ENCODE results near the gene GRK7. TPM values are rescaled to one million over a fixed set of nuclear protein-coding genes. Genes with fewer than 3 reads are reported as not detected.
"Not testable (repeated sequence)": the region's sequence is repeated elsewhere in the genome, so short reads cannot be mapped to it uniquely, and the experiment has no call there.

The GRK7 gene
- polyA plus RNA-seq, 2 donors = 0.01 TPM; not detected in 1

DNA sequence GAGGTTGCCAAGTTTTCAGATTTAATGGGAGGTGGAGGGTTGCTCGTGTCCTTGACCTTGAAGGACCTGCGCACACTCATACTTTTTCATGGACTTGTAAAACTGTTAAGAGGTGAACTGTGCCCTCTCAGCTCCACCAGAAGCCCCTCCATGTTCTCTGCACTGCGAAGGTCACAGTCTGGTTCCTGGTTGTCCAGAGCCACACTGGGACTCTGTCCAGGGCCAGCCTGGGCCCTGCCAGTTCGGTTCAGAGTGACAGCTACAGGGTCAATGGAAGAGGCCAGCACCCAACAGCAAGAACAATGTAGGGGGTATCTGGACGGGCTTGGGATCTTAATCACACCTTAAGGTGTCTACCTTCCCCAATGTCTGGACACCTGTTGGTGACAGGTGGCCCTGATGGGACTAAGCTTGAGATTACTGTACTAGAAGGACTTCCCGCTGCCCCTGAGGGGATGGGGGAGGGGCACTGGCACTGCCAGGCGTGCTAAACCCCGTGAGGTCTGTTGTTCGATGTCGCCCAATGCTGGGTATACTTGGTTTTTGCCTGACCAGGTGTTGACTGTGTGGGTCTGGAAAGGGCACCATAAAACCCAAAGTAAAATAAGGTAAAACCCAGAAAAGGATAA is 34.7 kb downstream of the GRK7 start:
- Histone ChIP-seq H3K27ac (ENCODE audit: low read depth in 2 of 2, low read length in 1 of 2) (peak overlapping the region; percentile 86 to 91), H3K36me3 (ENCODE audit: control insufficient read depth in 2 of 2, insufficient read depth in 2 of 2, low read length in 1 of 2) (no peaks in the 10 kb centered on the region), H3K4me1 (ENCODE audit: control insufficient read depth in 2 of 2, insufficient read depth in 2 of 2, low read length in 1 of 2) (peaks cover 0 to 26% of the 10 kb centered on the region in 2 donors), H3K4me3 (ENCODE audit: low read depth in 1 of 2, low read length in 2 of 2) (peak overlapping the region; percentile 38 to 48), H3K27me3 (ENCODE audit: control insufficient read depth in 1 of 2, insufficient read depth in 2 of 2, low read length in 2 of 2) (no peaks in the 10 kb centered on the region), H3K9me3 (ENCODE audit: control insufficient read depth in 2 of 2, insufficient read depth in 1 of 2, low read depth in 1 of 2, low read length in 1 of 2) (peaks cover 0 to 3% of the 10 kb centered on the region in 2 donors)
- 36 to 55% methylated on average over 10 of the region's 10 CpGs for WGBS, 2 donors

DNA sequence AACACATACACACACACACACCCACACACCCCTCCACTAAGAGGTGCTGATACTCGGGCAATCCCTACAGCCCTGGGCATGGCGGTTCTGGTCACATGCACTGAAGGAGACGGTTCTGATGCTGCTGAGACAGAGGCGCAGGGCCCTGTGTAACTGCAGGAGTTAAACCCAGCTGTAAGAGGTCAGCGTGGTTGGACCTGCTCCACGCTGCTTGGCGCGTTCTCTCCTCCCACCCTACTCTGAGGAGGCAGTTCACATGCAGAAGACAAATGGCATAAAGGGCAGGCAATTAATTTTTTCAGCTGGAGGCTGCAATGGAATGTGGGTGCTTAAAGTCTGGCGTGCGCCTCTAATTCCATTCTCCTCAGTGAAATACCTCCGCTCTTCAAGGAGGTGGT is 35.2 kb downstream of the GRK7 start:
- H3K27ac ChIP-seq (ENCODE audit: low read depth in 2 of 2, low read length in 1 of 2) = peak overlapping the region; percentile 86 to 91
- WGBS, 2 donors = 27 to 41% methylated on average over 11 of the region's 11 CpGs
- no peak overlapping the region for H3K4me3 ChIP-seq (ENCODE audit: low read depth in 1 of 2, low read length in 2 of 2)
- peaks cover 0 to 26% of the 10 kb centered on the region in 2 donors for H3K4me1 ChIP-seq (ENCODE audit: control insufficient read depth in 2 of 2, insufficient read depth in 2 of 2, low read length in 1 of 2)
- no peaks in the 10 kb centered on the region for H3K27me3 ChIP-seq (ENCODE audit: control insufficient read depth in 1 of 2, insufficient read depth in 2 of 2, low read length in 2 of 2)
- H3K9me3 ChIP-seq (ENCODE audit: control insufficient read depth in 2 of 2, insufficient read depth in 1 of 2, low read depth in 1 of 2, low read length in 1 of 2) = peaks cover 0 to 3% of the 10 kb centered on the region in 2 donors
- H3K36me3 ChIP-seq (ENCODE audit: control insufficient read depth in 2 of 2, insufficient read depth in 2 of 2, low read length in 1 of 2) = no peaks in the 10 kb centered on the region

DNA sequence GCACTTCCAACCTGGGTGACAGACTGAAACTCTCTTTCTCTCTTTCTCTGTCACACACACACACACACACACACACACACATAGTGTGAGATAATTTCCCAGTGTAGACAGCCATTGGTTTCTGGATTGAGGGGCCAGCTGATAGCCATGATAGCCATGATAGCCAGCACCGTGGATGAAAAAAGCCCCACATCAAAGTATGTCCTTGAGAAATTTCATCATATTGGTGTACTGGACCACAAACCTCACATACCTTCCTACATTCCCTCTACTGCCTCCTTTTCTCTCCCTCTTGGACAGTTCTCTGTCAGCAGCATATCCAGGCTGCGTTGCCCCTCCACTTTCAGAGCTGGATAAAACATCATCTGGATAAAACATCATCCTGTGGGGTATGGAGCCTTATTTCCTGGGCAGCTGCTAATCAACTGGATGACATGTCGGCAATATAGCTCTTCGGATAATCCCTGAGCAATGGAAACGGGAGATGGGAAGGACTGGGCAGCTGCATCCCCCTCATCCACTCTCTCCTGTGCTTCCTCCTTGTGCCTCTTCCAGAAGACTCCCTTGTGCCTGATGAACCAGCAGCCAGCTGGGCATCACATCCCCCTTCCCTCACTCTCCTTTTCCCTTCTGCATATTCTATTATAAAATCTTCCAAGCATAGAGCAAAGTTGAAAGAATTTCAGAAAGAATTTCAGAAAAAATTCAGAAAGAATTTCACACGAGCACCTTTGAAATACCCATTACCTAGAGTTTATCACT is 39.3 kb downstream of the GRK7 start:
- peaks cover 0 to 3% of the 10 kb centered on the region in 2 donors for H3K9me3 ChIP-seq (ENCODE audit: control insufficient read depth in 2 of 2, insufficient read depth in 1 of 2, low read depth in 1 of 2, low read length in 1 of 2)
- peaks cover 0 to 3% of the 10 kb centered on the region in 2 donors for H3K36me3 ChIP-seq (ENCODE audit: control insufficient read depth in 2 of 2, insufficient read depth in 2 of 2, low read length in 1 of 2)
- H3K27ac ChIP-seq (ENCODE audit: low read depth in 2 of 2, low read length in 1 of 2) = no peak overlapping the region
- no peaks in the 10 kb centered on the region for H3K27me3 ChIP-seq (ENCODE audit: control insufficient read depth in 1 of 2, insufficient read depth in 2 of 2, low read length in 2 of 2)
- peaks cover 0 to 17% of the 10 kb centered on the region in 2 donors for H3K4me1 ChIP-seq (ENCODE audit: control insufficient read depth in 2 of 2, insufficient read depth in 2 of 2, low read length in 1 of 2)
- 76 to 86% methylated on average over 6 of the region's 6 CpGs for whole genome bisulfite sequencing, 2 donors
- no peak overlapping the region for H3K4me3 ChIP-seq (ENCODE audit: low read depth in 1 of 2, low read length in 2 of 2)

DNA sequence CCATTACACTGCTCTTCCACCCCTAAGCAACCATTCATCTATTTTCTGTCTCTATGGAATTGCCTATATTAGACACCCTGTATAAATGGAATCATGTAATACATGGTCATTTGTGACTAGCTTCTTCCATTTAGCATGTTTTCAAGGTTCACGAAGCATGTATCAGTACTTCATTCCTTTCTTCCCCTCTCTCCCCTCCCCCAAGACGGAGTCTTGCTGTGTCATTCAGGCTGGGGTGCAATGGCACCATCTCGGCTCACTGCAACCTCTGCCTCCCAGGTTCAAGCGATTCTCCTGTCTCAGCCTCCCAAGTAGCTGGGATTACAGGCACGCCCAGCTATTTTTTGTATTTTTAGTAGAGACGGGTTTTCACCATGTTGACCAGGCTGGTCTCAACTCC is 40.3 kb downstream of the GRK7 start:
- not testable (repeated sequence) for H3K27ac ChIP-seq (ENCODE audit: low read depth in 2 of 2, low read length in 1 of 2); H3K4me1 ChIP-seq (ENCODE audit: control insufficient read depth in 2 of 2, insufficient read depth in 2 of 2, low read length in 1 of 2); H3K27me3 ChIP-seq (ENCODE audit: control insufficient read depth in 1 of 2, insufficient read depth in 2 of 2, low read length in 2 of 2); H3K9me3 ChIP-seq (ENCODE audit: control insufficient read depth in 2 of 2, insufficient read depth in 1 of 2, low read depth in 1 of 2, low read length in 1 of 2); H3K36me3 ChIP-seq (ENCODE audit: control insufficient read depth in 2 of 2, insufficient read depth in 2 of 2, low read length in 1 of 2); H3K4me3 ChIP-seq (ENCODE audit: low read depth in 1 of 2, low read length in 2 of 2)
- WGBS, 2 donors = 85 to 92% methylated on average over 6 of the region's 6 CpGs

DNA sequence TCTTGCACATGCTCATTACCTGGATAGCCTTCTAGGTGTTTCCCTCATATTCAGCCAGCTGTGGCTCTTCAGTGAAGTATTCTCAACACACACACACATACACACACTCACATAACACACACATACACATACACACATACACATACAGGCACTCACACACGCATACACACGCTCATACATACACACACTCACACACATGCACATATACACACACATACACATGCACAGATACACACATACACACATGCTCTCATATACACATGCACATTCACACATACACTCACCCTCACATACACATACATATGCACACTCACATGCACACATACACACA is 41.2 kb downstream of the GRK7 start:
- H3K4me1 ChIP-seq (ENCODE audit: control insufficient read depth in 2 of 2, insufficient read depth in 2 of 2, low read length in 1 of 2) = peaks cover 0 to 7% of the 10 kb centered on the region in 2 donors
- H3K9me3 ChIP-seq (ENCODE audit: control insufficient read depth in 2 of 2, insufficient read depth in 1 of 2, low read depth in 1 of 2, low read length in 1 of 2) = peaks cover 0 to 3% of the 10 kb centered on the region in 2 donors
- H3K36me3 ChIP-seq (ENCODE audit: control insufficient read depth in 2 of 2, insufficient read depth in 2 of 2, low read length in 1 of 2) = peaks cover 0 to 3% of the 10 kb centered on the region in 2 donors
- H3K27ac ChIP-seq (ENCODE audit: low read depth in 2 of 2, low read length in 1 of 2) = no peak overlapping the region
- no peaks in the 10 kb centered on the region for H3K27me3 ChIP-seq (ENCODE audit: control insufficient read depth in 1 of 2, insufficient read depth in 2 of 2, low read length in 2 of 2)
- 96 to 98% methylated on average over 2 of the region's 2 CpGs for WGBS, 2 donors
- no peak overlapping the region for H3K4me3 ChIP-seq (ENCODE audit: low read depth in 1 of 2, low read length in 2 of 2)

DNA sequence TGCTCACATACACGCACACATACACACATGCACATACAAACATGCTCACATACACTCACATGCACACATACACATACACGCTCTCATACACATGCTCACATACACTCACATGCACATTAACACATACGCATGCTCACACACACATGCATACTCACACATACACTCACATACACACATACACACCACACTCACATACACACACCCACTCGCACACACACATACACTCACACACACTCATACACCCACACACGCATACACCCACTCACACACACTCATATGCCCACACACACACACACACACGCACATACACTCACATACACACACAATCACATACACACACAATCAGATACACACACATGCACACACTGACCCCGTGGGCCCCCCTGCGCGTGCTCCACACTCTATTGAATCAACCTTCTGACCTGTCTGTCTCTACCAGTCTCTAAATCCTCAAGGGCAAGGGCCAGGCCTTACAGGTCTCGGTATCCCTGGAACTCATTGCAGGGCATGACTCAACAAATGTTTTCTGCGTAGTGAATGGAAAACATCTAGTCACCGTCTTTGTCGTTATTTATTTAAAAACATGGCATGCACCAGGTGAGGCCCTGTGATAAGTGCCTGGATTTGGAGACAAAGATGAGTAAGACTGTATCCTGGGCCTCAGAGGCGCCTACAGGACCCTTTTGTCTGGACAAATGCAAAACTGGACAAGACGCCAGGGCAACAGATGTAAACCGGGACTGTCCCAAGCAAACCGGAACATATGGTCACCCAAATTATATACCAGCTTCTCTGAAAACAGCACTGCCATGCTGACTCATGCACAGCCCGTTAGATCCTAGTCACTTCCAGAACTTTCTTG is 41.8 kb downstream of the GRK7 start:
- peak overlapping the region in 1 of 2 donors; percentile 36 for H3K27ac ChIP-seq (ENCODE audit: low read depth in 2 of 2, low read length in 1 of 2)
- H3K9me3 ChIP-seq (ENCODE audit: control insufficient read depth in 2 of 2, insufficient read depth in 1 of 2, low read depth in 1 of 2, low read length in 1 of 2) = peaks cover 0 to 3% of the 10 kb centered on the region in 2 donors
- H3K27me3 ChIP-seq (ENCODE audit: control insufficient read depth in 1 of 2, insufficient read depth in 2 of 2, low read length in 2 of 2) = no peaks in the 10 kb centered on the region
- 76 to 86% methylated on average over 18 of the region's 18 CpGs for WGBS, 2 donors
- peaks cover 0 to 7% of the 10 kb centered on the region in 2 donors for H3K4me1 ChIP-seq (ENCODE audit: control insufficient read depth in 2 of 2, insufficient read depth in 2 of 2, low read length in 1 of 2)
- peaks cover 0 to 3% of the 10 kb centered on the region in 2 donors for H3K36me3 ChIP-seq (ENCODE audit: control insufficient read depth in 2 of 2, insufficient read depth in 2 of 2, low read length in 1 of 2)
- no peak overlapping the region for H3K4me3 ChIP-seq (ENCODE audit: low read depth in 1 of 2, low read length in 2 of 2)

DNA sequence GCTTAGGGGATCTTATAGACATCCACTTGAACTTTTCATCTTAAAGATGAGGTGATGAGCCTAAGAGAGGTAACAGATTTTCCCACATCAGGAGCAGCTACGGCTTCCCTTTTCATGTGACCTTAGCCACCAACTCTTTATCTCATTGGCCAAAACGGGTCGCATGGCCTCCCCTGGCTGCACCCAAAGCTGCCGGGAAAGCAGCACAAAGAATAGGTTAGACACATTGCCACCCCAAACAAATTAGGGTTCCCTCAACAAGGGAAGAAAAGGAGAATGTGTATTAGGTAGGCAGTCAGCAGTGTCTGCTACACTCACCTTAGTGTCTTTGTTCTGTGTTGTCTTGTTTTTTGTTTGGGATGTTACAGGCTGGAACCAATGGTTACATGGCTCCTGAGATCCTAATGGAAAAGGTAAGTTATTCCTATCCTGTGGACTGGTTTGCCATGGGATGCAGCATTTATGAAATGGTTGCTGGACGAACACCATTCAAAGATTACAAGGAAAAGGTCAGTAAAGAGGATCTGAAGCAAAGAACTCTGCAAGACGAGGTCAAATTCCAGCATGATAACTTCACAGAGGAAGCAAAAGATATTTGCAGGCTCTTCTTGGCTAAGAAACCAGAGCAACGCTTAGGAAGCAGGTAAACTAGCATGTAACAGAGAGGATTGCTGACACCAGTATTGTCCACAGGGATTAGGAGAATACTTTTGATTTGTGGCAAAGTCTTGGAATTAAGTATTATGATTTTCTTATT is 44.2 kb downstream of the GRK7 start:
- Histone ChIP-seq H3K36me3 (ENCODE audit: control insufficient read depth in 2 of 2, insufficient read depth in 2 of 2, low read length in 1 of 2) (peaks cover 0 to 3% of the 10 kb centered on the region in 2 donors), H3K9me3 (ENCODE audit: control insufficient read depth in 2 of 2, insufficient read depth in 1 of 2, low read depth in 1 of 2, low read length in 1 of 2) (no peaks in the 10 kb centered on the region), H3K4me1 (ENCODE audit: control insufficient read depth in 2 of 2, insufficient read depth in 2 of 2, low read length in 1 of 2) (peaks cover 0 to 7% of the 10 kb centered on the region in 2 donors), H3K27ac (ENCODE audit: low read depth in 2 of 2, low read length in 1 of 2) (no peak overlapping the region), H3K4me3 (ENCODE audit: low read depth in 1 of 2, low read length in 2 of 2) (no peak overlapping the region), H3K27me3 (ENCODE audit: control insufficient read depth in 1 of 2, insufficient read depth in 2 of 2, low read length in 2 of 2) (no peaks in the 10 kb centered on the region)
- 75 to 80% methylated on average over 7 of the region's 7 CpGs for whole genome bisulfite sequencing, 2 donors

DNA sequence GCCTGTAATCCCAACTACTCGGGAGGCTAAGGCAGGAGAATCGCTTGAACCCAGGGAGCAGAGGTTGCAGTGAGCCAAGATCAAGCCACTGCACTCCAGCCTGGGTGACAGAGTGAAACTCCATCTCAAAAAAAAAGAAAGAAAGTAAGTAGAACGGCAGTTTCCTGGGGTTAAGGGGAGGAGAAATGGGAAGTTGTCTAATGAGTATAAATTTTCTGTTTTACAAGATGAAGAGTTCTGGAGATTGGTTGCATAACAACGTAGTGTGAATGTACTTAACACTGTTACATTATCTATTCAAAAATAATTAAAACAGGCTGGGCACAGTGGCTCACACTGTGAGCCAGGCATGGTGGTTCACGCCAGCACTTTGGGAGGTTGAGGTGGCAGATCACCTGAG is 45.4 kb downstream of the GRK7 start:
- Histone ChIP-seq H3K36me3 (ENCODE audit: control insufficient read depth in 2 of 2, insufficient read depth in 2 of 2, low read length in 1 of 2) (peaks cover 0 to 3% of the 10 kb centered on the region in 2 donors), H3K27ac (ENCODE audit: low read depth in 2 of 2, low read length in 1 of 2) (no peak overlapping the region), H3K4me1 (ENCODE audit: control insufficient read depth in 2 of 2, insufficient read depth in 2 of 2, low read length in 1 of 2) (peaks cover 0 to 7% of the 10 kb centered on the region in 2 donors), H3K27me3 (ENCODE audit: control insufficient read depth in 1 of 2, insufficient read depth in 2 of 2, low read length in 2 of 2) (no peaks in the 10 kb centered on the region), H3K9me3 (ENCODE audit: control insufficient read depth in 2 of 2, insufficient read depth in 1 of 2, low read depth in 1 of 2, low read length in 1 of 2) (no peaks in the 10 kb centered on the region), H3K4me3 (ENCODE audit: low read depth in 1 of 2, low read length in 2 of 2) (no peak overlapping the region)
- WGBS, 2 donors = 83 to 85% methylated on average over 5 of the region's 5 CpGs

DNA sequence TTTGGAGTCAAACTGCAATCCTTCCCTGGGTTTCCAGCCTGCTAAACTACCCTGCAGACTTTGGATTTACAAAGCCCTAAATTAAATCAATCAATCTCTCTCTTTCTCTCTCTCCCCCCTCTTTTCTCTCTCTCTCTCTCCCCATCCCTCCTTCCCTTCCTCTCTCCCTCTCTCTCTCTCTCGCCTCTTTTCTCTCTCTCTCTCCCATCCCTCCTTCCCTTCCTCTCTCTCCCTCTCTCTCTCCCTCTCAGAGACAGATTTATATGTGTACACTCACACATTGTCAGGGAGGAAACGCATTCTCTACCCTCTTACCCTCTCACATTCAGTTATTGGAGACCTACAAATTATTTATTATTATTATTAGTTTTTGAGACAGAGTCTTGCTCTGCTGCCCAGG is 47.0 kb downstream of the GRK7 start:
- Histone ChIP-seq H3K36me3 (ENCODE audit: control insufficient read depth in 2 of 2, insufficient read depth in 2 of 2, low read length in 1 of 2) (no peaks in the 10 kb centered on the region), H3K27ac (ENCODE audit: low read depth in 2 of 2, low read length in 1 of 2) (no peak overlapping the region), H3K9me3 (ENCODE audit: control insufficient read depth in 2 of 2, insufficient read depth in 1 of 2, low read depth in 1 of 2, low read length in 1 of 2) (no peaks in the 10 kb centered on the region), H3K27me3 (ENCODE audit: control insufficient read depth in 1 of 2, insufficient read depth in 2 of 2, low read length in 2 of 2) (no peaks in the 10 kb centered on the region), H3K4me3 (ENCODE audit: low read depth in 1 of 2, low read length in 2 of 2) (no peak overlapping the region), H3K4me1 (ENCODE audit: control insufficient read depth in 2 of 2, insufficient read depth in 2 of 2, low read length in 1 of 2) (no peaks in the 10 kb centered on the region)
- WGBS, 2 donors = 90 to 95% methylated on average over 2 of the region's 2 CpGs
